HEK293 (cell line): ENCODE data around the gene NUDT8.

ENCODE experiments used
- CTCF ChIP-seq: fragments of 450-650 bp; formaldehyde crosslinking; IDR thresholded peaks from 2 replicates; pipeline ENCODE4 v1.5.1; 2016; ENCODE audit warnings: missing biosample characterization, missing genetic modification characterization
- ZBTB7A ChIP-seq: fragments of 450-650 bp; formaldehyde crosslinking; IDR thresholded peaks from 2 replicates; pipeline ENCODE4 v1.5.1; 2016; ENCODE audit warnings: low read depth, missing biosample characterization, missing genetic modification characterization
- ZNF433 ChIP-seq: fragments of 450-650 bp; formaldehyde crosslinking; IDR thresholded peaks from 2 replicates; pipeline ENCODE4 v1.5.1; 2016; ENCODE audit warnings: missing biosample characterization, missing genetic modification characterization, low read depth
- ZNF555 ChIP-seq: fragments of 450-650 bp; formaldehyde crosslinking; conservative IDR thresholded peaks from 2 replicates; pipeline ENCODE4 v1.5.1; 2017; ENCODE audit warnings: missing biosample characterization, mild to moderate bottlenecking, missing genetic modification characterization, inconsistent platforms

DNA sequence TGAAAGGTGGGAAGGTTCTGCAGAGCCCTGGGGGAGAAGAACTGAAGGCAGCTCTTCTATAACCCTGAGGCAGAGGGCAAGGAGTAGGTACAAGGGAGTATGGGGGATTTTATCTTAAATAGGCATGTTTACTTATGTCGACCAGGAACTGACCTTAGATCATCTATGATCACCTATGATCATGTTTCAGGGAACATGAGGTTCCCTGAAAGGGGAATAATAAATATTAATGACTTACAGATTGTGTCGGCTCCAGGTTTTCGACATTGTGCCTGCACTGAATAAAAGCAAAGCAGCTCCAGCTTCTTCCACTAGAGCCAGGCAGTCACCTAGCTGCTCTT is 36.2 kb downstream of the NUDT8 start:
- TF ChIP-seq ZNF555 (no peak), CTCF (no peak), ZBTB7A (tag by site-specific recombination) (no peak), ZNF433 (tag by site-specific recombination) (no peak)
